HepG2 (cell line): Measurements from ENCODE around the gene GATAD2B.

Source experiments
- KDM5B ChIP-seq: sonication (generic); formaldehyde crosslinking; IDR thresholded peaks from 2 replicates; pipeline ENCODE4 v1.4.0; 2020; ENCODE audit warnings: missing genetic modification reagents, mild to moderate bottlenecking, borderline replicate concordance
- NR2C2 ChIP-seq: sonication (generic); formaldehyde crosslinking; IDR thresholded peaks from 2 replicates; pipeline ENCODE4 v1.4.0; 2020; ENCODE audit warnings: missing genetic modification reagents, mild to moderate bottlenecking, moderate library complexity, borderline replicate concordance
- USF2 ChIP-seq, 2 experiments: sonication (generic) in 1 of 2; formaldehyde crosslinking in 1 of 2; IDR thresholded peaks; 2 replicates each; pipeline versions ENCODE4 v1.5.1 to v1.6.1; 2011 to 2020; ENCODE audit warnings: borderline replicate concordance in 1 of 2, low read depth in 1 of 2, low read length in 1 of 2, mild to moderate bottlenecking in 1 of 2, missing genetic modification reagents in 1 of 2, moderate library complexity in 1 of 2
- ZNF256 ChIP-seq: sonication (generic); formaldehyde crosslinking; conservative IDR thresholded peaks from 2 replicates; pipeline ENCODE4 v1.4.0; 2020; ENCODE audit warnings: missing genetic modification reagents

GRCh38 chr1:153790966-153791647, 131.7 kb downstream of the GATAD2B start:
- TF ChIP-seq KDM5B (no peak), NR2C2 (no peak), ZNF256 (no peak), USF2 (IDR thresholded peaks at IDR 0.05; ENCODE audit: low read depth, low read length) (no peak), USF2 (CRISPR knock-in tag; IDR thresholded peaks at IDR 0.05; ENCODE audit: borderline replicate concordance) (no peak)
